HG03060 (cell line): Measurements from ENCODE around the gene C9orf40.

ENCODE experiments used
- ATAC-seq: cut with Tn5 transposase; IDR thresholded peaks from one replicate; pipeline ENCODE4 v1.9.1; 2021; ENCODE audit warnings: low read depth, moderate number of reproducible peaks; ENCODE audit not compliant: unreplicated experiment

Gene C9orf40

GRCh38 chr9:74952201-74953151 is at the start of gene C9orf40:
Gene C9orf40, minus strand, starts transcription at chr9:74952912. Its CDS starts 301 bp downstream, at chr9:74952611.
- peak; percentile 56 for ATAC-seq

- peak; percentile 76 for ATAC-seq
Observed at GRCh38 chr9:75001719-75002421, 49.2 kb upstream of the C9orf40 start.

DNA sequence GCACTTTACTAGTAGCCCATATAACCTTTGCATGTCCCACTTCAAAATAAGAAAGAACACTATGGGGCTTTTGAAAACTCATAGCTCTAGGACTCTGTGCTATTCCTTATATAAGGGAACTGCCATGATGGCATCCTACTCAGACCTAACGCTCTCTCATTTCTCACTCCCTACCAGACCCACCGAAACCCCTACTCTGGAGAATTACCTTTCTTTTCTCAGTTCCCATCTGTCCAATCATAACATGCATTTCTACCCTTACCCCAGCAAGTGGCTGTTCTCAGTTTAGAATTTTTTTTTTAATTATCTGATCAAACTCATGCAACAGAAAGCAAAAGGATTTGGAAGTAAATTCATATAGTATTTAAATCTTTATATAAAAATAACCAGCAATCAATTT is 48.1 kb upstream of the C9orf40 start:
- peak; percentile 39 for ATAC-seq

DNA sequence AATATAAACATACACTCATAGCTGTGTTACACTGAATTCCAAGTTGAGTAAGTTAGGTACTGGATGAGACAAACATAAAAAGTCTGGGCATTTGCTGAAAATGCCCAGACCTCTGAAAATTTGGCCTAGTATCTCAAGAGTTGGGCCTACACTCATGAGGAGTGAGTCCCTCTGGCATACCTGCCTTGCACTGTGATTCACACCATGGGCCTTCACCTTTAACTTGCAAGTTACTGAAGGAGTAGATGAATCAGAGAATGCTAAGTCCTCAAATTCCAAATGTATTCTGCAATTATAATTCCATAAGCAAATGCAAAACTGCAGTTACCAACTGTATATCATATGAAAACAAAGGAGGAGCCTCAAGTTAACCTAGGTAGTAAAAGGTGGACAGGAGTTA is 32.3 kb upstream of the C9orf40 start:
- ATAC-seq, result no peak

DNA sequence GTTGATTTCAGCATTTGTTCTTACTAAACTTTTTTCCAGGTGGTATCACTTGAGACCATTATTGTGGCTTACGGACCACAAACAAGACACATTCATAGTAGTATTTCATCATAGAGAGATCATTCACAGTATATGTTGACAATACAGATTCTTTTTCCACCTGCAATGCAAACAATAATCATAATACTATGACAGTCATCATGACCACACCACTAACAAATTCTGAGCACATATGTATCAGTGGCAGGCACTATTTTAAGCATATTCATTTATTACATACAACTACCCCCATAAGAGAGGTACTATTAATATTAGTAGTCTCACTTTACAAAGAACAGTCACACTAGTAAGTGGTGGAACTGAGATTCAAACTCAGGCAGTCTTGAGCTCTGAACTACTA is 31.0 kb upstream of the C9orf40 start:
- no peak for ATAC-seq

GRCh38 chr9:74979844-74980243 is 27.1 kb upstream of the C9orf40 start:
- ATAC-seq, result no peak

- ATAC-seq, result no peak
Observed at GRCh38 chr9:74977287-74977686, 24.6 kb upstream of the C9orf40 start.

DNA sequence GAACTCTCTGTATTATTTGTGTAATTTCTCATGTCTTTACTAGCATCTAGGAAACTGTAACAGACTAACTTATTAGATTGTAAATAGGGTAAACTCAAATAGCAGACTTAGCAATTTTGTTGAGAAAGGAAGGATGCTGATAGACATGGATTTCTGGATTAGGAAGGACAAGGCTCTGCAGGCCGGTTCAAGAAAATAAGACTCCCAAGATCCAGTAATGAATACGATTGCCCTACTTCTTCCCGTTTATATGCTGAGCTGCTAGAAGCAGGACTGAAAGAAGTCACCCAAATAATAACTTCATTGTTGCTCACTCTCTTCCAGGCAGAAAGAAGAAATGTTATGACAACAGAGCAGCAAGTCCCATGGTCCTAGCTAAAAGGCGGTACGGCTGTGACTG is 22.8 kb upstream of the C9orf40 start:
- ATAC-seq, result no peak

DNA sequence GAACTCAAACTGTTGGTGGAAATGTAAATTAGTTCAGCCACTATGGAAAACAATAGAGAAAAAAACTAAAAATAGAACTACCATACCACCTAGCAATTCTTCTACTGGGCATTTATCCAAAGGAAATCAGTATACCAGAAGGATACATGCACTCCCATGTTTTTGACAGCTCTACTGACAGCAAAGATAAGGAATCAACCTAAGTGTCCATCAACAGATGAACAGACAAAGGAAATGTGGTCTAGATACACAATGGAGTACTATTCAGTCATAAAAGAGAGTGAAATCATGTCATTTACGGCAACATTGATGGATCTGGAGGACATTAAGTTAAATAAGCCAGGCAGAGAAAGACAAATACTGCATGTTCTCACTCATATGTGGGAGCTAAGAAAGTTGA is 21.8 kb upstream of the C9orf40 start:
- no peak for ATAC-seq

DNA sequence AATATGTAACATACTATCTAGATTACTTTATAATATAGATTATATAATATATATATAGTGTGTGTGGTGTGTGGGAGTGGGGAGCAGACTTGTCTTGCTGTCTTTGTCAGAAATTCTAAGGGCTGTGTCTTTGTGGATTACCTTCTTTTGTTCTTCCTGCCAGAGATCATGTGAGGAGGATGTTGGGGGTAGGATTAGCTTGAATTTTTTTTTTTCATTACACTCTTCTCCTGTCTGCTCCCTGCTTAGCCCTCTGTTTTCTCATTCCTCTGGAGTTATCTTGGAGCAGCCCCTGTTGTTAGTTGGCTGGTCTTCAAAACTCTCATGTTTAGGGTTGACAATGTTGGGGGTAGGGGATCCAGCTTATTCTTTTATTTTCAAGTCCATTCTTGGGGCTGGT is 21.0 kb upstream of the C9orf40 start:
- no peak for ATAC-seq

DNA sequence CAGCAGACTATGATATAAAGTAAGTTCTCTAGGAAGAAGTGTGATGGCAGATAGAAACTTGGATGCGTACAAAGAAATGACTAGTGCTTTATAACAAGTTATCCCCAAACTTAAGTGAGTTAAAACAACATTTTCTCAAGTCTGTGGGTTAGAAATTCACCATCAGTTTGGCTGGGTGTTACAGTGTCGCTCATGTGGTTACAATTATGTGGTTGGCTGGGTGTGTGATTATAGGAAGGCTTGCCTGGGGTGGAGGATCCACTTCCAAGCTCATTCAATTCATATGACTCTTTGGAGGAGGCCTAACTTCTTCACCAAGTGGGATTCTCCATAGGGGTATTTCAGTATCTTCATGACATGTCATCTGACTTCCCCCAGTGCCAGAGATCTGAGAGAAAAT is 10.3 kb upstream of the C9orf40 start:
- ATAC-seq, result no peak

DNA sequence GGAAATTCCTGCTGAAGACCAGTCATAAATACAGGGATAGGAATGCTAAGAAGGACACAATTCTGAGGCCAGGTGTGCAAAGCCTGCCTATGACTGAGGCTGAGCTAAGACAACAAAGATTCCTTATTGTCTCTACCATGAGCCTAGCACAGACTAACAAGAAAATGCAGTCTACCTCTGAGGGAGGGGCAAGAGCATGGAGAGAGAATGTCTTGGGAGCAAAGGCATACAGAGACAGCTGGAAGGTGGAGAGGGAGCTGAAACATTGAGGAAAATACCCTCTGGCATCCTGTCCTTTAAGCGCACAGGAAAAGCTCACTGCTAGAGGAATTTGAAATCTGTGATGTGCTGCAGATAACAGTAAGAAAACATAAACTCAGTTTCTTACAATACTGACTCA is 8.8 kb upstream of the C9orf40 start:
- ATAC-seq, result no peak

- no peak for ATAC-seq
Observed at GRCh38 chr9:74960561-74960960, 7.8 kb upstream of the C9orf40 start.

DNA sequence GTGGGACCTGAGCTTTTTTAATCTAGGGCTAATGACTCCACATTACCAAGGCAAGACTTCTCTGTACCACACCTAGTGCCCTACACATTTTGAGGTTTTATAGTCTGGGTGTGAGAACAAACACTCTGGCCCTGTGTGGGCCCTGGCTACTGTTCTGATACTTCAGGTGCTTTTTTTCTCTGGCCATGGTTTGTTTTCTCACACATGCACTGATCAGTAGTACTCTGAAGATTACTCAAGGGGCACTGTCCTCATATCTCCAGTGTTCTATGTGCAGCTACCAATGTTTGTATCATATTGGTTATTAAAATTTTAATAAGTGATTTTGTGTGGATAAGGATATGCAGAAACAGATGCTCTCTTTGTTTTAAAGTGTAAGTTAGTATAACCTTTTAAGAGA is 5.9 kb upstream of the C9orf40 start:
- ATAC-seq, result no peak

DNA sequence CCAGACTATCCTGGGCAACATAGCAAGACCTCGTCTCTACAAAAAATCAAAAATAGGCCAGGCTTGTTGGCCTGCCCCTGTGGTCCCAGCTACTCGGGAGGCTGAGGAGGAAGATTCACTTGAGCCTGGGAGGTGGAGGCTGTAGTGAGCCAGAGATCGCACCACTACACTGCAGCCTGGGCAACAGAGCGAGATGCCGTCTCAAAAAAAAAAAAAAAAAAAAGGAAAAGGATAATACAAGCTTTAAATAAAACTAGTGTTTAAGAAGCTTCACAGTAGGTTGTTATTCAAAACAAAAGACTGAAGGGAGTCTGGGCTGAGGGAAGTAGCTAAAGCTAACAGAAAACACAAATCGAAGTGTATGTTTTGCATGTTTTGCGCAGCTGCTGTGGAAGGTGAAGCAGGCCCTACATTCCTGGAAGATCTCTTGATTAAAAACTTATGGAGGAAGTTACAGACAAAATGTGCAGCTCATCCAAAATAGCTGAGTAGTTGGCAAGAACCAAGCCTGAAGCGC is 581 bp upstream of the C9orf40 start:
- peak; percentile 2 for ATAC-seq

GRCh38 chr9:74951725-74952151 is 974 bp downstream of the C9orf40 start:
- ATAC-seq, result no peak

GRCh38 chr9:74951107-74951720 is 1.5 kb downstream of the C9orf40 start:
- no peak for ATAC-seq

GRCh38 chr9:74949859-74950855 is 2.6 kb downstream of the C9orf40 start:
- ATAC-seq, result no peak

DNA sequence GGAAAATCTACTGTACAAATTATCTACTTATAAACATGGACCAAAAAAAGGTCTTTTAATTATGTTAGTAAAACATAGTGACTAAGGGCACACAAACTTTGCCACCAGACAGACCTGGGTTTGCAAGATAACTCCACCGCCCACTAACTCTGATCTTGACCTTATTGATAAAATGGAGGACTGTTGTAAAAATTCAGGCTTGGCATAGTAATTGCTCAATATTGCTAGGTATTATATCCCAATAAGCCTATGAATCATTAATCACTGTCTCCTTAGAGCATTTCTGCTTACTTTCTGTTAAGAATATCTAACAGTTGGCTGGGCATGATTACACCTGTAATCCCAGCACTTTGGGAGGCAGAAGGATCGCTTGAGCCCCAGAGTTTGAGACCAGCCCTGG is 3.8 kb downstream of the C9orf40 start:
- no peak for ATAC-seq

GRCh38 chr9:74946686-74947085 is 6.0 kb downstream of the C9orf40 start:
- ATAC-seq, result no peak
